Nephron progenitor cell (in vitro differentiated cells): Measurements from ENCODE around the gene NCOA5.

Experiments
- DNase-seq: peaks from one replicate; pipeline ENCODE4 v3.0.0; 2021
- H3K27ac Mint-ChIP-seq: 2 replicates; pipeline ENCODE4 v1.8.0; 2021; ENCODE audit warnings: mild to moderate bottlenecking, moderate library complexity, mixed read lengths
- H3K27me3 Mint-ChIP-seq: 2 replicates; pipeline ENCODE4 v1.8.0; 2021; ENCODE audit warnings: mild to moderate bottlenecking, low read depth, mixed read lengths; ENCODE audit not compliant: poor library complexity
- H3K36me3 Mint-ChIP-seq: 2 replicates; pipeline ENCODE4 v1.8.0; 2021; ENCODE audit warnings: low read depth, mixed read lengths
- H3K4me1 Mint-ChIP-seq: 2 replicates; pipeline ENCODE4 v1.8.0; 2021; ENCODE audit warnings: mixed read lengths
- H3K4me3 Mint-ChIP-seq: 2 replicates; pipeline ENCODE4 v1.8.0; 2021; ENCODE audit warnings: mild to moderate bottlenecking, moderate library complexity, mixed read lengths
- H3K9me3 Mint-ChIP-seq: 2 replicates; pipeline ENCODE4 v1.8.0; 2021; ENCODE audit warnings: mild to moderate bottlenecking, moderate library complexity, mixed read lengths
- TF ChIP-seq, protein P1 (sequence below): fragments of 200-600 bp; sonication (generic); IDR thresholded peaks from 2 replicates; pipeline ENCODE4 v1.5.0; 2021; ENCODE audit warnings: antibody characterized with exemption

Gene NCOA5

DNA sequence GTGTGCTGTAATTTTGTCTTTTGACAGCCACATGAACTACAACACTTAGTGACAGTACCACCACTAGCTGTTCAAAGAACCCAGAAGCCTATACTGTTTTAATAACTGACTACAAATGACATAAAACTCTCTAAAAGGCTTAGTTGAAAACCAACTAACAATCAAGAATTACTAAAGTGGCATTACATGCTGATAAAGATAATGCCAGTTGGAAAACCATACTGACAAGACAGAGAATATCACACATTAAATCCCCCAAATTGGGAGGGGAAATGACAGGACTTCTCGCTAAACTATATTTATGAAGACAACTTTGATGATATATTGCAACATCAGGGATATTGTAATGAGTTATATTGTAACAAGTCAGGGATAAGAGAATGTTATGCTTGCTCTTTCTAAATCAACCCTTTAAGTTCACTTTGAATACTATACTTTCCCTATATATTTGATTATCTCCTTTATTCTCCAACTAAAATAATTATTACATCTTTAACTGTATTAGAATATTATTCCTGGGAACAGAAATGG is 6.2 kb downstream of the NCOA5 start:
- Mint-ChIP-seq H3K36me3 (peaks cover 10% of the 10 kb centered on the region), H3K4me1 (peaks cover 55% of the 10 kb centered on the region), H3K27ac (peak overlapping the region; percentile 73), H3K4me3 (no peak overlapping the region), H3K9me3 (no peaks in the 10 kb centered on the region), H3K27me3 (no peaks in the 10 kb centered on the region)
- no peak for DNase-seq
- TF ChIP-seq, protein P1, sequence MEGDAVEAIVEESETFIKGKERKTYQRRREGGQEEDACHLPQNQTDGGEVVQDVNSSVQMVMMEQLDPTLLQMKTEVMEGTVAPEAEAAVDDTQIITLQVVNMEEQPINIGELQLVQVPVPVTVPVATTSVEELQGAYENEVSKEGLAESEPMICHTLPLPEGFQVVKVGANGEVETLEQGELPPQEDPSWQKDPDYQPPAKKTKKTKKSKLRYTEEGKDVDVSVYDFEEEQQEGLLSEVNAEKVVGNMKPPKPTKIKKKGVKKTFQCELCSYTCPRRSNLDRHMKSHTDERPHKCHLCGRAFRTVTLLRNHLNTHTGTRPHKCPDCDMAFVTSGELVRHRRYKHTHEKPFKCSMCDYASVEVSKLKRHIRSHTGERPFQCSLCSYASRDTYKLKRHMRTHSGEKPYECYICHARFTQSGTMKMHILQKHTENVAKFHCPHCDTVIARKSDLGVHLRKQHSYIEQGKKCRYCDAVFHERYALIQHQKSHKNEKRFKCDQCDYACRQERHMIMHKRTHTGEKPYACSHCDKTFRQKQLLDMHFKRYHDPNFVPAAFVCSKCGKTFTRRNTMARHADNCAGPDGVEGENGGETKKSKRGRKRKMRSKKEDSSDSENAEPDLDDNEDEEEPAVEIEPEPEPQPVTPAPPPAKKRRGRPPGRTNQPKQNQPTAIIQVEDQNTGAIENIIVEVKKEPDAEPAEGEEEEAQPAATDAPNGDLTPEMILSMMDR = no peak

DNA sequence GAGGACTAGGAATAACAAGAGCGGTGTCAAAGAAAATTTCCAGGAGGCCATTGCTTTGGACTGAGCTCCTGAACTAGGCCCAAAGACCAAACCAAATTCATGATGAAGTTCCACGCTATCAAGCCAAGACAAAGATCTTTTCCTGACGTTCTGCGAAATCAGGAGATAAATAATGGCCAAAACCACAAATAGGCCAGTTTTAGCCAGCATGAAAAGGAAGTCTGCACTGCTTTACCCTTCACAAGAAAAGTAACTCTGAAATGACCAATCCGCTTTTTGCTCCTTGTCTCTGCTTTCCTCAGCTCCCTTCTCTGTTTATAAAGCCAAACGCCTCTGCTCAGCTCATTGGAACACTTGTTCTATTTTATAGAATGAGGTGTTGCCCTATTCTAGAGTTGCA is 6.7 kb downstream of the NCOA5 start:
- Mint-ChIP-seq H3K9me3 (no peaks in the 10 kb centered on the region), H3K4me3 (no peak overlapping the region), H3K4me1 (peaks cover 50% of the 10 kb centered on the region)

DNA sequence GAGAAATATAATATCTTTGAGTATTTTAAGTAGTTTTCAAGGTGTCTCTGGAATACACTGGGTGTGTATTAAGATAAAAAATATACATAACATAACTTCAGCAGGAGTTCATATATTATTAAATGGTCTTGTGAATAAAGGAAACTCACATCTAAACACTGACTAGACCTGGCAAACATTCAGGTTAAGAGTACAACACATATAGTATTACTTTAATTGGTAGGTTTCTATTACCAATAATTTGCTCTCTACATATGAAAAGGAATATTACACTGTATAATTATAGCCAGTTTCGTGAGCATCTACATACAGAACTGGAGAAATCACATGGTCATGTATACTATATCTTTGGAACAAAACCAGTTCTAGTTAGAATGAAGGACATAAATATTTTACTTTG is 8.7 kb downstream of the NCOA5 start:
- Mint-ChIP-seq H3K4me1 (peaks cover 30% of the 10 kb centered on the region), H3K4me3 (no peak overlapping the region), H3K36me3 (peaks cover 18% of the 10 kb centered on the region), H3K27me3 (no peaks in the 10 kb centered on the region), H3K27ac (no peak overlapping the region), H3K9me3 (no peaks in the 10 kb centered on the region)
- TF ChIP-seq, protein P1 = no peak
- DNase-seq = no peak

More for the DNA sequence above, 6.7 kb downstream of the NCOA5 start:
- Mint-ChIP-seq H3K27ac (peak overlapping the region; percentile 73), H3K27me3 (no peaks in the 10 kb centered on the region), H3K36me3 (peaks cover 12% of the 10 kb centered on the region)
- TF ChIP-seq, protein P1 = no peak
- DNase-seq = no peak

DNA sequence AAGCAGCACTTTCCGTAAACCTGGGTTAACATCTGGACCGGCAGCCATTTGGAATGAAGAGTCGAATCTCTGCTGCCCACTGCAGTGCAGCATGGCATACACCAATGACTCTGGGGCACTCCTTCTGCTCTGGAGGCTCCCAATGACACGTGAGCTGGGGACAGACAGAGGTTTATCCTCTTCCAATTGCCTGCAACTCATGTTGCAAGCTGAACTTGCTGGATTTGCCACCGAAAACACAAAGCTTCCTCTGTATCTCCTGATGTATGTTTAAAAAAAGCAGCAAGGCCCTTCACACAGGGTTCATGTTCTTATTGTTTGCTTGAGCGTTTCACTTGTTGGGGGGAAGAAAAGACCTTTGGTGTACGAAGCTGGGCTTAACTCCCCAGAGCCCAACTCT is 10.8 kb downstream of the NCOA5 start:
- Mint-ChIP-seq H3K36me3 (peaks cover 28% of the 10 kb centered on the region), H3K27ac (no peak overlapping the region), H3K9me3 (no peaks in the 10 kb centered on the region), H3K4me3 (no peak overlapping the region), H3K27me3 (no peaks in the 10 kb centered on the region), H3K4me1 (peaks cover 17% of the 10 kb centered on the region)
- TF ChIP-seq, protein P1 = no peak
- DNase-seq = no peak

DNA sequence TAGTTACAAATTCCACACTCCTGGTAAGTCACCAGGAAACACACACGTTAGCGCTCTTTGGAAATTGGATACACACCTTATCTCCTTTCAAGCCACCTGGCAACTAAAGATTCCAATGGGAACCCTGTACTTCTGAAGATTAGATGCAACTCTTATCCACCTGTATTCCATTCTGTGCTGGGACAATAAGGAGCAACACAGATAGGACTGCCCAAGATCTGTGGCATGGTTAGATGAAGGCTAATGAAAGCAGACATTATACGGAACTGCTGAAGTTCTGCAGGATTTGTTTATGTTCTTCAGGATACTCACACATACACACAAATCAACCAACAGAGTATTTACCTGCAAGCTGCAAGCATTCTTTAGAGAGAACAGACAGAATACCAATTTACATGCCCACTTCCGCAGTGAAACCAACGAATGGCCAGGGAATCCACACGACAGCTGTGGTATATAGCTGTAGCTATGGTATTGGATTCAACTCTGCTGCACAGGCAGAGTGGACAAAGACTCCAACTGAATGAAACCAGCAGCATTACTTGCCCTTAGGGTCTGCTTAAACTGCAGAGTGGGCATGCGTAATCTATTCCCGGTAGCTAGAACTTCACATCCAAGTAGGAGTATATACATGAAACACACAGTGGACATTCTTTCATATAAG is 12.0 kb downstream of the NCOA5 start:
- Mint-ChIP-seq H3K27ac (peak overlapping the region; percentile 54), H3K36me3 (peaks cover 32% of the 10 kb centered on the region), H3K27me3 (no peaks in the 10 kb centered on the region), H3K4me1 (peaks cover 9% of the 10 kb centered on the region), H3K4me3 (no peak overlapping the region), H3K9me3 (no peaks in the 10 kb centered on the region)
- TF ChIP-seq, protein P1 = no peak
- DNase-seq = no peak

DNA sequence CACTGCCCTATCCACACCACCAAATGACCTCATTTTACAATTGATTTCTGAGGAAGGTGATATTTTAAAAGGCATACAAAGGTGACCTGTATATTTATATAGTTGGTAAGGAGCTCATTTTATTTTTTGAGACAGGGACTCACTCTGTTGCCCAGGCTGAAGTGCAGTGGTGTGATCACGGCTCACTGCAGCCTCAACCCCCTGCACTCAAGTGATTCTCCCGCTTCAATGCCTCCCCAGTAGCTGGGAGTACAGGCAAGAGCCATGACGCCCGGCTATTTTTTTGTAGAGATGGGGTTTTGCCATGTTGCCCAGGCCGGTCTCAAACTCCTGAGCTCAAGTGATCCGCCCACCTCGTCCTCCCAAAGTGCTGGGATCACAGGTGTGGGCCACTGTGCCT is 13.0 kb downstream of the NCOA5 start:
- no peak for DNase-seq
- no peak overlapping the region for H3K4me3 Mint-ChIP-seq
- H3K27me3 Mint-ChIP-seq = no peaks in the 10 kb centered on the region
- TF ChIP-seq, protein P1 = no peak
- H3K4me1 Mint-ChIP-seq = peaks cover 4% of the 10 kb centered on the region
- no peak overlapping the region for H3K27ac Mint-ChIP-seq
- no peaks in the 10 kb centered on the region for H3K9me3 Mint-ChIP-seq
- peaks cover 32% of the 10 kb centered on the region for H3K36me3 Mint-ChIP-seq
